HG02642 (cell line): ENCODE measurements around the gene SLC25A4.
"Not testable (repeated sequence)": the region's sequence is repeated elsewhere in the genome, so short reads cannot be mapped to it uniquely, and the experiment has no call there.

Experiments used
- ATAC-seq: cut with Tn5 transposase; IDR thresholded peaks from one replicate; pipeline ENCODE4 v1.9.1; 2021; ENCODE audit warnings: mild to moderate bottlenecking; ENCODE audit not compliant: unreplicated experiment, poor library complexity

SLC25A4 gene

DNA sequence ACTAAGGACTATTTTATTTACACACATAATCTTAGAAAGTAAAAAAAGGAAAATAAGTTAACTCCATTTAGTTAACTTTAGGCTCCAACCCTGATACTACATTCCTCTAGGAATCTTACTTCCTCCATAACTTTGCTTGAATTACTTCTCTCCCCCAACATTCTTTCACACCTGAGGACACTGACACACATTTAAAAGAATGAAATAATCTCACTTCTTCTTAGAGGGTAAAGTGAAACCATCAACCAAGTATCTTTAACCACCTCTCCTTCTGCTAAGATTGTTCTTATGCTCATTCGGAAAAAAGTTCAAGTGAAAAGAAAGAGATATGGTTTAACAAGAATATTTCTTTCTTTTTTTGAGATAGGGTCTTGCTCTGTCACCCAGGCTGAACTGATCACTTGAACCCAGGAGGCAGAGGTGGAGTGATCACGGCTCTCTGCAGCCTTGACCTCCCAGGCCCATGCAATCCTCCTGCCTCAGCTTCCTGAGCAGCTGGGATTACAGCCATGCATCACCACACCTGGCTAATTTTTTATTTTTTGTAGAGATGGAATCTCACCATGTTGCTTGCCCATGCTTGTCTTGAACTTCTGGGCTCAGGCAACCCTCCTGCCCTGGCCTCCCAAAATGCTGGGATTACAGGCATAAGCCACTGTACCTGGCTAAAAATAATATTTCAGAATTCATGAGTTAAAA, 28.5 kb downstream of the SLC25A4 start:
- peak; percentile 73 for ATAC-seq

GRCh38 chr4:185179488-185179887, 36.4 kb downstream of the SLC25A4 start:
- no peak for ATAC-seq

- no peak for ATAC-seq
Observed at GRCh38 chr4:185182239-185182638, 39.2 kb downstream of the SLC25A4 start.

- no peak for ATAC-seq
Observed at GRCh38 chr4:185183622-185184281, 40.7 kb downstream of the SLC25A4 start.

GRCh38 chr4:185186769-185187168, 43.7 kb downstream of the SLC25A4 start:
- no peak for ATAC-seq

- no peak for ATAC-seq
Observed at GRCh38 chr4:185189606-185190305, 46.7 kb downstream of the SLC25A4 start.

- no peak for ATAC-seq
Observed at GRCh38 chr4:185190306-185190856, 47.3 kb downstream of the SLC25A4 start.

DNA sequence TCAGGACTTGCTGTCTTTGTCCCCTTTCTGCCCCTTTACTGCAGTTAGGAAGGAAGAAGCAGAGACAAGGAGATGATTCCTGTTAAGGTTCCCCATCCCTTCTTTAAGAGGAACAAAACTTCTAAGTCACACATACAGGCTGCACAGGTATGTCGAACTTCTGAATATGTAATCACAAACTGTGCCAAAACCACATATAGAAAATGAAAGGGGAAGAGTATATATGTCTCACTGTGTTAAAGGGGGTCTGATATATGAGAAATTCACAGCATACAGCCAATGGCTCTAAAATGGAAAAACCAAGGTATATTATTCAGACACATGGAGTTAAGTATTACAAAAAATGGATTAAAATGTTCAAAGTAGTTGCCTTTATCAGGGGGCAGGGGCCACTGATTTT, 49.0 kb downstream of the SLC25A4 start:
- peak; percentile 81 for ATAC-seq

DNA sequence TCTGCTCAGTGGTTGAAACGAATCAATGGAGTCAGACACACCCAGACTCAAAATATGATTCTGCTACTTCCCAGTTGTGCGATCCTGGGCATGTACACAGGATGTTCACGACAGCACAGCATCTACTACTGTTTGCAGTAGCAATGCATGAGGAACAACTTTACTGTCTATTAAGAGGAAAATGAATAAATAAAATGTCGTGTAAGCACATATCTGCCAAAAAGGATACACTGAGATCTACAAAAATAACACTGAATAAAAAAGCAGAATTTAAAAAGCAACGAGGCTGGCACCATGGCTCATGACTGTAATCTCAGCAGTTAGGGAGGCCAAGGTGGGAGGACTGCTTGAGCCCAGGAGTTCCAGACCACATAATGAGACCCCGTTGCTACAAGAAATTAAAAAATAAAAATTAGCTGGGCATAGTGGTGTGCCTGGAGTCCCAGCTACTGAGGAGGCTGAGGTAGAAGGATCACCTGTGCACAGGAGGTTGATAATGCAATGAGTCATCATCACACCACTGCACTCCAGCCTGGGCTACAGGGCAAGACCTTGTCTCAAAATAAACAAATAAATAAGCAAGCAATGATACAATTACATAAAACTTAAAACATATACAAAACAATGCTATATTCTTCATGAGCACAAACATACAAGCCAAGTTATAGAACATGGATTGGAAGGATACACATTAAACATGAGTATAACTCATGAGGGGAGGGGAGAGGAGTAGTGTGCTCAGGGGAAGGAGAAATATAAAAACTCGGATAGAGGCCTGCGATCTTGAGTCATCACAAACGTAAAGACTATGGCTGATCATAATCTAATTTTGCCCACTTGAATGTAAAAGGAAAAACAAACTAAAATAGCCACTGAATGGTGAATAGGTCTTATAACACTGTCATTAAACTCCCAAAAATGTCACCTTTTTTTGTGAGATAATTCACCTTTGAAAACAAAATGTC, 52.1 kb downstream of the SLC25A4 start:
- ATAC-seq, result no peak

- no peak for ATAC-seq
Observed at GRCh38 chr4:185196437-185196836, 53.4 kb downstream of the SLC25A4 start.

DNA sequence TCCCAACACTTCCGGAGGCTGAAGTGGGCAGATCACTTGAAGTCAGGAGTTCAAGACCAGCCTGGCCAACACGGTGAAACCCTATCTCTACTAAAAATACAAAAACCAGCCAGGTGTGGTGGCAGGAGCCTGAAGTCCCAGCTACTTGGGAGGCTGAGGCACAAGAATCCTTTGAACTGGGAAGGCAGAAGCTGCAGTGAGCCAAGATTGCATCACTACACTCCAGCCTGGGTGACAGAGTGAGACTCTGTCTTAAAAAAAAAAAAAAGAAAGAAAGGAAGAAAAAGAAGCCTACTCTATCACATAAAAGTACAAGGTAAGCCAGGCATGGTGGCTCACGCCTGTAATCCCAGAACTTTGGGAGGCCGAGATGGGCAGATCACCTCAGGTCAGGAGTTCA, 55.1 kb downstream of the SLC25A4 start:
- not testable (repeated sequence) for ATAC-seq
